Measurements from ENCODE around the gene TTC32.

TTC32 gene

GRCh38 chr2:19887510-19887909, 14.3 kb downstream of the TTC32 start:
- Histone ChIP-seq H3K27ac (no peak overlapping the region), H3K4me3 (ENCODE audit: low read depth, low read length) (no peak overlapping the region)
- TF ChIP-seq CTCF (IDR thresholded peaks at IDR 0.05): no peak

GRCh38 chr2:19886261-19886660, 15.5 kb downstream of the TTC32 start:
- Histone ChIP-seq H2AFZ (no peak overlapping the region), H3K4me1 (no peaks in the 10 kb centered on the region), H3K27me3 (ENCODE audit: control insufficient read depth, insufficient read depth, low read length) (no peaks in the 10 kb centered on the region), H3K9ac (no peak overlapping the region), H3K4me2 (ENCODE audit: low read length) (no peak overlapping the region), H3K9me3 (ENCODE audit: control insufficient read depth, low read length) (no peaks in the 10 kb centered on the region), H3K4me3 (ENCODE audit: low read depth, low read length) (no peak overlapping the region), H3K79me2 (no peaks in the 10 kb centered on the region), H3K27ac (no peak overlapping the region), H3K36me3 (ENCODE audit: control insufficient read depth, insufficient read depth, low read length) (no peaks in the 10 kb centered on the region)
- TF ChIP-seq CTCF (IDR thresholded peaks at IDR 0.05): no peak

More at GRCh38 chr2:19887510-19887909, 14.3 kb downstream of the TTC32 start:
- H3K9ac ChIP-seq: no peak overlapping the region
- H3K9me3 ChIP-seq (ENCODE audit: control insufficient read depth, low read length): no peaks in the 10 kb centered on the region
- no peaks in the 10 kb centered on the region for H3K79me2 ChIP-seq
- H3K36me3 ChIP-seq (ENCODE audit: control insufficient read depth, insufficient read depth, low read length): no peaks in the 10 kb centered on the region
- no peak overlapping the region for H2AFZ ChIP-seq
- H3K4me2 ChIP-seq (ENCODE audit: low read length): no peak overlapping the region
- H3K4me1 ChIP-seq: no peaks in the 10 kb centered on the region
- H3K27me3 ChIP-seq (ENCODE audit: control insufficient read depth, insufficient read depth, low read length): no peaks in the 10 kb centered on the region

- Histone ChIP-seq H3K79me2 (no peaks in the 10 kb centered on the region), H3K4me2 (ENCODE audit: low read length) (no peak overlapping the region), H3K9ac (no peak overlapping the region), H3K36me3 (ENCODE audit: control insufficient read depth, insufficient read depth, low read length) (no peaks in the 10 kb centered on the region), H3K4me3 (ENCODE audit: low read depth, low read length) (no peak overlapping the region), H3K9me3 (ENCODE audit: control insufficient read depth, low read length) (no peaks in the 10 kb centered on the region), H3K4me1 (no peaks in the 10 kb centered on the region), H3K27ac (no peak overlapping the region), H3K27me3 (ENCODE audit: control insufficient read depth, insufficient read depth, low read length) (no peaks in the 10 kb centered on the region), H2AFZ (no peak overlapping the region)
- no peak for TF ChIP-seq CTCF (IDR thresholded peaks at IDR 0.05)
Measured at GRCh38 chr2:19885791-19886190, 16.0 kb downstream of the TTC32 start.

- Histone ChIP-seq H3K9me3 (ENCODE audit: control insufficient read depth, low read length) (no peaks in the 10 kb centered on the region), H3K4me3 (ENCODE audit: low read depth, low read length) (no peak overlapping the region), H3K27me3 (ENCODE audit: control insufficient read depth, insufficient read depth, low read length) (no peaks in the 10 kb centered on the region), H3K36me3 (ENCODE audit: control insufficient read depth, insufficient read depth, low read length) (no peaks in the 10 kb centered on the region), H2AFZ (no peak overlapping the region), H3K27ac (no peak overlapping the region), H3K79me2 (no peaks in the 10 kb centered on the region), H3K9ac (no peak overlapping the region), H3K4me2 (ENCODE audit: low read length) (no peak overlapping the region), H3K4me1 (no peaks in the 10 kb centered on the region)
- no peak for TF ChIP-seq CTCF (IDR thresholded peaks at IDR 0.05)
Measured at GRCh38 chr2:19883971-19884720, 17.6 kb downstream of the TTC32 start.

GRCh38 chr2:19883486-19883885, 18.3 kb downstream of the TTC32 start:
- Histone ChIP-seq H3K27ac (no peak overlapping the region), H3K4me1 (no peaks in the 10 kb centered on the region), H2AFZ (no peak overlapping the region)

More at GRCh38 chr2:19883486-19883885, 18.3 kb downstream of the TTC32 start:
- no peak for TF ChIP-seq CTCF (IDR thresholded peaks at IDR 0.05)
- no peak overlapping the region for H3K4me2 ChIP-seq (ENCODE audit: low read length)
- no peak overlapping the region for H3K4me3 ChIP-seq (ENCODE audit: low read depth, low read length)
- H3K27me3 ChIP-seq (ENCODE audit: control insufficient read depth, insufficient read depth, low read length): no peaks in the 10 kb centered on the region
- no peaks in the 10 kb centered on the region for H3K9me3 ChIP-seq (ENCODE audit: control insufficient read depth, low read length)
- H3K36me3 ChIP-seq (ENCODE audit: control insufficient read depth, insufficient read depth, low read length): no peaks in the 10 kb centered on the region
- no peak overlapping the region for H3K9ac ChIP-seq
- no peaks in the 10 kb centered on the region for H3K79me2 ChIP-seq
